ENCODE measurements around the gene SELPLG. TPM values are rescaled to one million over a fixed set of nuclear protein-coding genes. Genes with fewer than 3 reads are reported as not detected.
A peak's percentile ranks its signal among the peaks of the same experiment; 100 is the strongest.

Gene SELPLG
- total RNA-seq, 4 donors from 2014 or later: 2.4 to 9.4 (median 5.9) TPM

- peaks cover 0 to 4% (median 2%) of the 10 kb centered on the region in 4 donors for H3K4me1 ChIP-seq
- H3K27me3 ChIP-seq: no peaks in the 10 kb centered on the region
- peak in 2 of 3 donors; percentile 61 to 69 for DNase-seq
- H3K36me3 ChIP-seq: no peaks in the 10 kb centered on the region
- no peak overlapping the region for H3K27ac ChIP-seq
- TF ChIP-seq POLR2A (IDR thresholded peaks at IDR 0.05) (no peak), CTCF (IDR thresholded peaks at IDR 0.05) (peak; percentile 13 to 47 (median 30))
- H3K9me3 ChIP-seq: no peaks in the 10 kb centered on the region
- no peak overlapping the region for H3K4me3 ChIP-seq
Observed at GRCh38 chr12:108611884-108612415, 21.7 kb downstream of the SELPLG start.

GRCh38 chr12:108610856-108611605 lies 22.7 kb downstream of the SELPLG start:
- no peaks in the 10 kb centered on the region for H3K4me1 ChIP-seq
- H3K4me3 ChIP-seq: no peak overlapping the region
- H3K27ac ChIP-seq: no peak overlapping the region
- no peak for DNase-seq
- no peaks in the 10 kb centered on the region for H3K9me3 ChIP-seq
- H3K36me3 ChIP-seq: no peaks in the 10 kb centered on the region
- TF ChIP-seq POLR2A (IDR thresholded peaks at IDR 0.05) (no peak), CTCF (IDR thresholded peaks at IDR 0.05) (no peak)
- no peaks in the 10 kb centered on the region for H3K27me3 ChIP-seq

GRCh38 chr12:108610336-108610815 lies 23.3 kb downstream of the SELPLG start:
- H3K27ac ChIP-seq: peak overlapping the region in 1 of 4 donors; percentile 19
- H3K36me3 ChIP-seq: no peaks in the 10 kb centered on the region
- TF ChIP-seq CTCF (IDR thresholded peaks at IDR 0.05) (no peak), POLR2A (IDR thresholded peaks at IDR 0.05) (no peak)
- no peaks in the 10 kb centered on the region for H3K9me3 ChIP-seq
- H3K27me3 ChIP-seq: no peaks in the 10 kb centered on the region
- no peak overlapping the region for H3K4me3 ChIP-seq
- no peaks in the 10 kb centered on the region for H3K4me1 ChIP-seq
- no peak for DNase-seq

- TF ChIP-seq POLR2A (IDR thresholded peaks at IDR 0.05) (no peak), CTCF (IDR thresholded peaks at IDR 0.05) (no peak)
- Histone ChIP-seq H3K27me3 (no peaks in the 10 kb centered on the region), H3K9me3 (no peaks in the 10 kb centered on the region), H3K36me3 (no peaks in the 10 kb centered on the region), H3K4me1 (no peaks in the 10 kb centered on the region), H3K4me3 (no peak overlapping the region), H3K27ac (peak overlapping the region in 2 of 4 donors; percentile 19 to 48)
- peak in 2 of 3 donors; percentile 22 to 75 for DNase-seq
Observed at GRCh38 chr12:108609537-108610335, 24.0 kb downstream of the SELPLG start.

GRCh38 chr12:108608616-108609015 lies 25.1 kb downstream of the SELPLG start:
- Histone ChIP-seq H3K27ac (no peak overlapping the region), H3K4me3 (no peak overlapping the region), H3K27me3 (no peaks in the 10 kb centered on the region), H3K9me3 (no peaks in the 10 kb centered on the region), H3K36me3 (no peaks in the 10 kb centered on the region), H3K4me1 (no peaks in the 10 kb centered on the region)
- no peak for DNase-seq
- TF ChIP-seq POLR2A (IDR thresholded peaks at IDR 0.05): no peak
- no peak for TF ChIP-seq CTCF (IDR thresholded peaks at IDR 0.05)

Data from Peyer's patch (tissue), 4 donors.